Hepatocyte (in vitro differentiated cells): ENCODE measurements around the gene KCNK4.

Source experiments
- EZH2 ChIP-seq: fragments of 200-600 bp; sonication (generic); IDR thresholded peaks from 2 replicates; pipeline ENCODE4 v1.6.1; 2016; ENCODE audit warnings: antibody characterized with exemption, mild to moderate bottlenecking, borderline replicate concordance
- TF ChIP-seq, protein P1 (sequence below): fragments of 200-600 bp; sonication (generic); IDR thresholded peaks from 2 replicates; pipeline ENCODE4 v1.5.1; 2016; ENCODE audit warnings: antibody characterized with exemption, mild to moderate bottlenecking; ENCODE audit not compliant: poor library complexity

GRCh38 chr11:64314146-64314804 lies 23.2 kb downstream of the KCNK4 start:
- TF ChIP-seq, protein P1, sequence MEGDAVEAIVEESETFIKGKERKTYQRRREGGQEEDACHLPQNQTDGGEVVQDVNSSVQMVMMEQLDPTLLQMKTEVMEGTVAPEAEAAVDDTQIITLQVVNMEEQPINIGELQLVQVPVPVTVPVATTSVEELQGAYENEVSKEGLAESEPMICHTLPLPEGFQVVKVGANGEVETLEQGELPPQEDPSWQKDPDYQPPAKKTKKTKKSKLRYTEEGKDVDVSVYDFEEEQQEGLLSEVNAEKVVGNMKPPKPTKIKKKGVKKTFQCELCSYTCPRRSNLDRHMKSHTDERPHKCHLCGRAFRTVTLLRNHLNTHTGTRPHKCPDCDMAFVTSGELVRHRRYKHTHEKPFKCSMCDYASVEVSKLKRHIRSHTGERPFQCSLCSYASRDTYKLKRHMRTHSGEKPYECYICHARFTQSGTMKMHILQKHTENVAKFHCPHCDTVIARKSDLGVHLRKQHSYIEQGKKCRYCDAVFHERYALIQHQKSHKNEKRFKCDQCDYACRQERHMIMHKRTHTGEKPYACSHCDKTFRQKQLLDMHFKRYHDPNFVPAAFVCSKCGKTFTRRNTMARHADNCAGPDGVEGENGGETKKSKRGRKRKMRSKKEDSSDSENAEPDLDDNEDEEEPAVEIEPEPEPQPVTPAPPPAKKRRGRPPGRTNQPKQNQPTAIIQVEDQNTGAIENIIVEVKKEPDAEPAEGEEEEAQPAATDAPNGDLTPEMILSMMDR = no peak
- TF ChIP-seq EZH2 = no peak
